Mucosa of stomach (tissue), 1 donor: Measurements from ENCODE around the gene MCU.

Source experiments
- H3K27me3 ChIP-seq: one replicate; pipeline ENCODE4 v1.7.0; 2013; ENCODE audit warnings: mild to moderate bottlenecking, low read length; ENCODE audit not compliant: control insufficient read depth, insufficient read depth
- H3K36me3 ChIP-seq: one replicate; pipeline ENCODE4 v1.7.0; 2013; ENCODE audit warnings: low read length; ENCODE audit not compliant: control insufficient read depth, insufficient read depth
- H3K4me1 ChIP-seq: one replicate; pipeline ENCODE4 v1.7.0; 2013; ENCODE audit warnings: mild to moderate bottlenecking, low read length; ENCODE audit not compliant: control insufficient read depth, insufficient read depth
- H3K4me3 ChIP-seq: one replicate; pipeline ENCODE4 v1.7.0; 2013; ENCODE audit warnings: low read length
- H3K9ac ChIP-seq: one replicate; pipeline ENCODE4 v1.7.0; 2013; ENCODE audit warnings: mild to moderate bottlenecking, low read length, moderate library complexity
- H3K9me3 ChIP-seq: one replicate; pipeline ENCODE4 v1.7.0; 2013; ENCODE audit warnings: mild to moderate bottlenecking, low read length, moderate library complexity; ENCODE audit not compliant: control insufficient read depth
- donor health status: Pancreatic carcinoma.

MCU gene

GRCh38 chr10:72782649-72783330 is 90.8 kb downstream of the MCU start:
- H3K4me3 ChIP-seq = no peak overlapping the region
- no peaks in the 10 kb centered on the region for H3K36me3 ChIP-seq
- H3K27me3 ChIP-seq = no peaks in the 10 kb centered on the region
- no peaks in the 10 kb centered on the region for H3K9me3 ChIP-seq
- H3K4me1 ChIP-seq = peaks cover 13% of the 10 kb centered on the region
- H3K9ac ChIP-seq = no peak overlapping the region

GRCh38 chr10:72783410-72783833 is 91.5 kb downstream of the MCU start:
- Histone ChIP-seq H3K4me3 (no peak overlapping the region), H3K36me3 (no peaks in the 10 kb centered on the region), H3K4me1 (peaks cover 13% of the 10 kb centered on the region)

DNA sequence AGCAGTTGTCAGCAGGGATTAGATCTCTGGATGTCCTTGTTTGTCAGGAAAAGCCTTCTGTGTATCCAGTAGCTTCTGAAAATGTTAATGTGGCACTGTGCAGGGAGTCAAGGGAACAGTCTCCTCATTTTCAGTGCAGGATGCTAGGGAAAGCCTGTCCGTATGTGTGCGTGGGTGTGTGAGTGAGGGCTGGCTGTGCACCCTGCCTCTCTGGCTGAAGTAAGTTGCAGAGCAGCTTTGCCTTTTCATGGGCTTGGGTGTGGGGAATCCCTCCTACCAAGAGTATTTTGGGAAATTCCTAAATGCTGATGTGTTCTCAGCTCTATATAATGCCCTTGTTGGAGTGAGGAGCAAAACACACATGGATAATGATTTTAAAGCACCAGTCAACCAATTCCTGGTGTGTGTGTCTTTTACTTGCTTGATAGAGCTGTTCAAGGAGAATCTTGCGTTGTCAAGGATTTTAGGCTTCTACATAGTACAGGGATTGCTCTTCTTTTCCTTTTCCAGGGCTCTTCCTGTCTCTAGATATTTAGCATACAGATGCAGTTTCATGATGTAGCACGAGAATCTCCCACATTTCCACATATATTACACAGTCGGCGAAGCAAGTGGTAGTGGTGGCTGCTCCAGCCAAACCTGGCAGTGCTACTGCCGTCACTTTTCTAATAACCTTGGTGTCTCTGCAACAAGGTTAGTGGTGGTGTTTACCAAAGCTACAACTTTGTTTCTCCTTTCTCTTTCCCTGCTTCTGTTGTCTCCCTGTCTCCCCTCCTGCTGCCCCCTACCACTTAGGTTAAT is 92.8 kb downstream of the MCU start:
- Histone ChIP-seq H3K27me3 (no peaks in the 10 kb centered on the region), H3K4me3 (no peak overlapping the region), H3K4me1 (peaks cover 13% of the 10 kb centered on the region), H3K9ac (no peak overlapping the region), H3K36me3 (no peaks in the 10 kb centered on the region), H3K9me3 (no peaks in the 10 kb centered on the region)

More at GRCh38 chr10:72783410-72783833, 91.5 kb downstream of the MCU start:
- Histone ChIP-seq H3K9me3 (no peaks in the 10 kb centered on the region), H3K27me3 (no peaks in the 10 kb centered on the region), H3K9ac (no peak overlapping the region)

GRCh38 chr10:72785409-72785808 is 93.5 kb downstream of the MCU start:
- Histone ChIP-seq H3K4me3 (no peak overlapping the region), H3K9ac (no peak overlapping the region), H3K4me1 (peaks cover 13% of the 10 kb centered on the region), H3K9me3 (no peaks in the 10 kb centered on the region), H3K36me3 (no peaks in the 10 kb centered on the region), H3K27me3 (no peaks in the 10 kb centered on the region)

DNA sequence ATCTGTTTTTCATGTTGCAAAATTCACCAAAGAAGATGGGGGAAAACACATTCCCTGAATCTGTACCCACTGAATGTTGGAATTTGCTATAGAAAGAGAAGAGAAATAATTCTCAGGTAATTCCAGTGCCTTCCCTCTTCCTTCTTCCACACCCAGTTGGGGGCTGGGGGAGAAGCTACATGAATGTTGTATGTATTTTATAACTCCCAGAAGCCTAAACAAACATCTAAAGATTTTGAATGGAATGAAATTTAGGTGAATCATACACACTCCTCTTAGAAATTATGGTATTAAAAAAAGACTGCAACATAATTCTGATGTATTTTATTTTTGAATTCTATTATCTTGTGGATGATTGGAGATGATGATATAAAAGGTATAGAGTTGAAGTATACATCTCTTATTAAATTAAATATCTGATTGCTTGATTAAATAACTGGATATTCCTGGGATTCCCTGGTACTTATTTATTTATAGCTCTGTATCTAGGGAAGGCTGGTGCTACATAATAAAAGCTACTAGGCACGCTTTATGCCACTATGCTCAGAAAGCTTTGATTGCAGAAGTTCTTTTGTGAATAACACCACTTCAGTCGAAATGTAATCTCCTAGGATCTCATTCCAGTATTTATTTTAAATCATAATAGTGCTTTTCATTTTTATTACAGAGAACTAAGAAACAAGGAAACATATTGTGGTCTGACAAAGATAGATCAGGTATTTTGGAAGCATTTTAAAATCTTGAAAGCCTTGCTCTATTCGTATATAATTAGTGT is 98.5 kb downstream of the MCU start:
- no peaks in the 10 kb centered on the region for H3K27me3 ChIP-seq
- no peak overlapping the region for H3K9ac ChIP-seq
- H3K9me3 ChIP-seq = no peaks in the 10 kb centered on the region
- H3K4me3 ChIP-seq = no peak overlapping the region
- H3K4me1 ChIP-seq = no peaks in the 10 kb centered on the region
- H3K36me3 ChIP-seq = no peaks in the 10 kb centered on the region

DNA sequence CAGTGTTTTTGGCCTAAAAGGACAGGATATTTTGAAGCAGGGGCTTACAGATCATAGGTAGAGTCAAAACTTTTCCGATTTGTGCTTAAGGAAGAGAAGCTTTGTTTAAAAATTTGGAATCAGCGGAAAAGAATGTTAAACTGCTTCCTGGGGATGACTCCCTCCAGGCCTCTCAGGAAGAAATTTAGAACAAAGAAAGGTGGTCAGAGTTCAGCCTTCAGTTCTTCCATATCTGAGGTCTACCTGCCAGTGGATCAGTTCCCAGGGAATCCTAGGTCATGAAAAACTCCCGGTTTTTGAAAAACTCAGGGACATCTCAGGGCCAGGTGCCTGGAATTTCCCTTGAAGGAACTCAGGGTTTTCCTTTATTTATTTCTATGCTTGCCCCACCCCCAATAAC is 100.3 kb downstream of the MCU start:
- Histone ChIP-seq H3K9ac (peak overlapping the region; percentile 3), H3K9me3 (no peaks in the 10 kb centered on the region), H3K27me3 (no peaks in the 10 kb centered on the region), H3K4me3 (no peak overlapping the region), H3K4me1 (no peaks in the 10 kb centered on the region), H3K36me3 (no peaks in the 10 kb centered on the region)

- Histone ChIP-seq H3K36me3 (no peaks in the 10 kb centered on the region), H3K4me1 (no peaks in the 10 kb centered on the region), H3K4me3 (no peak overlapping the region), H3K9ac (no peak overlapping the region), H3K9me3 (no peaks in the 10 kb centered on the region), H3K27me3 (no peaks in the 10 kb centered on the region)
These were observed 101.8 kb downstream of the MCU start for GRCh38 chr10:72793752-72794151.

GRCh38 chr10:72794260-72794659 is 102.3 kb downstream of the MCU start:
- no peak overlapping the region for H3K4me3 ChIP-seq
- H3K9me3 ChIP-seq = no peaks in the 10 kb centered on the region
- H3K4me1 ChIP-seq = peaks cover under 1% of the 10 kb centered on the region
- no peaks in the 10 kb centered on the region for H3K27me3 ChIP-seq
- no peak overlapping the region for H3K9ac ChIP-seq
- no peaks in the 10 kb centered on the region for H3K36me3 ChIP-seq

GRCh38 chr10:72796042-72796441 is 104.1 kb downstream of the MCU start:
- H3K9me3 ChIP-seq = no peaks in the 10 kb centered on the region

GRCh38 chr10:72796538-72796937 is 104.6 kb downstream of the MCU start:
- Histone ChIP-seq H3K36me3 (no peaks in the 10 kb centered on the region), H3K4me3 (no peak overlapping the region), H3K9ac (no peak overlapping the region), H3K4me1 (peaks cover 15% of the 10 kb centered on the region), H3K9me3 (no peaks in the 10 kb centered on the region), H3K27me3 (no peaks in the 10 kb centered on the region)

More at GRCh38 chr10:72796042-72796441, 104.1 kb downstream of the MCU start:
- Histone ChIP-seq H3K9ac (no peak overlapping the region), H3K36me3 (no peaks in the 10 kb centered on the region), H3K4me3 (no peak overlapping the region), H3K27me3 (no peaks in the 10 kb centered on the region), H3K4me1 (peaks cover 14% of the 10 kb centered on the region)

- H3K4me3 ChIP-seq = no peak overlapping the region
- H3K4me1 ChIP-seq = peaks cover 20% of the 10 kb centered on the region
These were observed 108.2 kb downstream of the MCU start for GRCh38 chr10:72800000-72800740.

More at GRCh38 chr10:72800000-72800740, 108.2 kb downstream of the MCU start:
- H3K36me3 ChIP-seq = no peaks in the 10 kb centered on the region
- no peaks in the 10 kb centered on the region for H3K27me3 ChIP-seq
- H3K9me3 ChIP-seq = no peaks in the 10 kb centered on the region
- H3K9ac ChIP-seq = no peak overlapping the region
